Astrocyte (in vitro differentiated cells and primary cell): ENCODE measurements around the gene USP30. TPM values are rescaled to one million over a fixed set of nuclear protein-coding genes. Genes with fewer than 3 reads are reported as not detected.

Source experiments
- DNase-seq: peaks from one replicate; pipeline ENCODE4 v3.0.0-alpha.2; 2010; ENCODE audit warnings: low read depth
- FAIRE-seq: peaks from 2 replicates; lab custom pipeline; 2011; peaks lifted over from hg19 to GRCh38; lab: Jason Lieb, UNC
- H2AFZ ChIP-seq: 2 replicates; pipeline ENCODE4 v1.6.0; 2012; ENCODE audit warnings: low read depth, low read length, inconsistent platforms
- H3K27ac ChIP-seq: 2 replicates; pipeline ENCODE4 v1.5.1; 2011; ENCODE audit warnings: low read depth, low read length, inconsistent platforms
- H3K27me3 ChIP-seq: 2 replicates; pipeline ENCODE4 v1.6.0; 2011; ENCODE audit warnings: low read length, inconsistent platforms; ENCODE audit not compliant: insufficient read depth
- H3K36me3 ChIP-seq: 2 replicates; pipeline ENCODE4 v1.5.1; 2011; ENCODE audit warnings: low read length, inconsistent platforms; ENCODE audit not compliant: insufficient read depth
- H3K4me1 ChIP-seq: 2 replicates; pipeline ENCODE4 v1.5.1; 2011; ENCODE audit warnings: low read length, inconsistent platforms; ENCODE audit not compliant: insufficient read depth
- H3K4me2 ChIP-seq: 2 replicates; pipeline ENCODE4 v1.6.0; 2012; ENCODE audit warnings: low read length, inconsistent platforms
- H3K4me3 ChIP-seq: 2 replicates; pipeline ENCODE4 v1.5.1; 2011; ENCODE audit warnings: low read depth, mild to moderate bottlenecking, low read length, inconsistent platforms; ENCODE audit not compliant: insufficient read depth
- H3K79me2 ChIP-seq: 2 replicates; pipeline ENCODE4 v1.6.0; 2012; ENCODE audit warnings: mild to moderate bottlenecking, low read length, inconsistent platforms; ENCODE audit not compliant: insufficient read depth
- H3K9ac ChIP-seq: 2 replicates; pipeline ENCODE4 v1.6.0; 2012; ENCODE audit warnings: mild to moderate bottlenecking, low read length, inconsistent platforms
- H3K9me3 ChIP-seq: 2 replicates; pipeline ENCODE4 v1.5.1; 2012; ENCODE audit warnings: low read depth, mild to moderate bottlenecking, low read length, inconsistent platforms; ENCODE audit not compliant: insufficient read depth
- H4K20me1 ChIP-seq: 2 replicates; pipeline ENCODE4 v1.6.0; 2012; ENCODE audit warnings: low read length, inconsistent platforms; ENCODE audit not compliant: insufficient read depth
- H3K27ac Mint-ChIP-seq: one replicate; pipeline ENCODE4 v1.8.0; 2021; ENCODE audit warnings: mild to moderate bottlenecking, mixed read lengths; ENCODE audit not compliant: unreplicated experiment
- H3K27me3 Mint-ChIP-seq: one replicate; pipeline ENCODE4 v1.8.0; 2021; ENCODE audit warnings: low read depth, mixed read lengths; ENCODE audit not compliant: unreplicated experiment
- H3K36me3 Mint-ChIP-seq: one replicate; pipeline ENCODE4 v1.8.0; 2021; ENCODE audit warnings: low read depth, mixed read lengths; ENCODE audit not compliant: unreplicated experiment
- H3K4me1 Mint-ChIP-seq: one replicate; pipeline ENCODE4 v1.8.0; 2021; ENCODE audit warnings: low read depth, mixed read lengths; ENCODE audit not compliant: unreplicated experiment
- H3K4me3 Mint-ChIP-seq: one replicate; pipeline ENCODE4 v1.8.0; 2021; ENCODE audit warnings: mild to moderate bottlenecking, moderate library complexity, mixed read lengths; ENCODE audit not compliant: unreplicated experiment
- H3K9me3 Mint-ChIP-seq: one replicate; pipeline ENCODE4 v1.8.0; 2021; ENCODE audit warnings: mild to moderate bottlenecking, mixed read lengths; ENCODE audit not compliant: unreplicated experiment
- EZH2 ChIP-seq: IDR thresholded peaks from 2 replicates; pipeline ENCODE4 v1.6.1; 2012; ENCODE audit warnings: mild to moderate bottlenecking, low read length, inconsistent platforms; ENCODE audit not compliant: insufficient read depth
- total RNA-seq: library from RNA; stranded (reverse); gene quantifications from 2 replicates; pipeline ENCODE4 v1.2.1, GENCODE V29; 2021
- TF ChIP-seq, protein P1 (sequence below): IDR thresholded peaks from 2 replicates; pipeline ENCODE4 v1.5.1; 2011; ENCODE audit warnings: low read depth, mild to moderate bottlenecking, inconsistent platforms, low read length, moderate library complexity; ENCODE audit not compliant: insufficient read depth

Gene USP30
- total RNA-seq, 1 donor from 2014 or later = 12.1 TPM

DNA sequence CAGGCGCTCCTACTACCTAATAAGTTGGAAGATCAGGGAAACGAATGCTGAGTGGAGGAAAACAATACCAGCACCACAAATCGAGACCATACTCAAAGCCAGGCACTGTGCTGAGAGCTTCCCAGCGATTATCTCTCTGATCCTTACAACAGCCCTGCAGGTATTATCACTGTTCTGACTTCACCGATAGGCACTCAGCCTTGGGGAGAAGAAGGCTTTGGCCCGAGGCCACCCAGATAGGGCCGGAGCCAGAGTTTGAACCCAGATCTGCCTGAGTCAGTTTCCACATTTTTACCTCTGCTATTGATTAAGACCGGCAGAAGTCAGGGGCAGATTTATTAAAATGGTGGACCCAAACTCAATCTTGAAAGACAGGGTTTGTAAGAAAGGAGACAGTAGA, 36.4 kb upstream of the USP30 start:
- H3K9me3 ChIP-seq = no peaks in the 10 kb centered on the region
- no peak overlapping the region for H3K4me3 ChIP-seq
- H3K27ac ChIP-seq = no peak overlapping the region
- DNase-seq (no peak), FAIRE-seq (no peak)
- H2AFZ ChIP-seq = no peak overlapping the region
- no peaks in the 10 kb centered on the region for H3K79me2 ChIP-seq
- no peaks in the 10 kb centered on the region for H3K4me1 ChIP-seq
- no peaks in the 10 kb centered on the region for H3K36me3 Mint-ChIP-seq
- H3K9me3 Mint-ChIP-seq = no peaks in the 10 kb centered on the region
- H4K20me1 ChIP-seq = no peaks in the 10 kb centered on the region
- peaks cover 4% of the 10 kb centered on the region for H3K27me3 ChIP-seq
- no peak overlapping the region for H3K9ac ChIP-seq
- TF ChIP-seq, protein P1, sequence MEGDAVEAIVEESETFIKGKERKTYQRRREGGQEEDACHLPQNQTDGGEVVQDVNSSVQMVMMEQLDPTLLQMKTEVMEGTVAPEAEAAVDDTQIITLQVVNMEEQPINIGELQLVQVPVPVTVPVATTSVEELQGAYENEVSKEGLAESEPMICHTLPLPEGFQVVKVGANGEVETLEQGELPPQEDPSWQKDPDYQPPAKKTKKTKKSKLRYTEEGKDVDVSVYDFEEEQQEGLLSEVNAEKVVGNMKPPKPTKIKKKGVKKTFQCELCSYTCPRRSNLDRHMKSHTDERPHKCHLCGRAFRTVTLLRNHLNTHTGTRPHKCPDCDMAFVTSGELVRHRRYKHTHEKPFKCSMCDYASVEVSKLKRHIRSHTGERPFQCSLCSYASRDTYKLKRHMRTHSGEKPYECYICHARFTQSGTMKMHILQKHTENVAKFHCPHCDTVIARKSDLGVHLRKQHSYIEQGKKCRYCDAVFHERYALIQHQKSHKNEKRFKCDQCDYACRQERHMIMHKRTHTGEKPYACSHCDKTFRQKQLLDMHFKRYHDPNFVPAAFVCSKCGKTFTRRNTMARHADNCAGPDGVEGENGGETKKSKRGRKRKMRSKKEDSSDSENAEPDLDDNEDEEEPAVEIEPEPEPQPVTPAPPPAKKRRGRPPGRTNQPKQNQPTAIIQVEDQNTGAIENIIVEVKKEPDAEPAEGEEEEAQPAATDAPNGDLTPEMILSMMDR = no peak
- no peak for TF ChIP-seq EZH2
- H3K4me2 ChIP-seq = no peak overlapping the region
- H3K4me1 Mint-ChIP-seq = peaks cover 4% of the 10 kb centered on the region
- no peak overlapping the region for H3K4me3 Mint-ChIP-seq
- H3K36me3 ChIP-seq = no peaks in the 10 kb centered on the region
- no peak overlapping the region for H3K27ac Mint-ChIP-seq
- H3K27me3 Mint-ChIP-seq = peaks cover 7% of the 10 kb centered on the region

DNA sequence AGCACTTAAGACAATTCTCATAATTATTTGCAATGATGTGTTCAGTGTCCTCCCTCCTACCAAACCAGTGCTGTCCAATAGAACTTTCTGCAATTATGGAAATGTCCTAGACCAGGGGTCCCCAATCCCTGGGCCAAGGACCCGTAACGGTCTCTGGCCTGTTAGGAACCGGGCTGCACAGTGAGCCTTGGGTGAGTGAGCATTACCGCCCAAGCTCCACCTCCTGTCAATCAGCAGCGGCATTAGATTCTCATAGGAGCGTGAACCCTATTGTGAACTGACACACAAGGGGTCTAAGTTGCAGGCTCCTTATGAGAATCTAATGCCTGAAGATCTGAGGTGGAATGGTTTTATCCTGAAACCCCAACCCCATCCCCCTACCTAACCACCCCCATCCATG, 35.4 kb upstream of the USP30 start:
- no peaks in the 10 kb centered on the region for H3K4me1 ChIP-seq
- DNase-seq = no peak
- no peak overlapping the region for H3K4me2 ChIP-seq
- no peak overlapping the region for H3K4me3 ChIP-seq
- no peak overlapping the region for H2AFZ ChIP-seq
- FAIRE-seq = no peak
- no peak overlapping the region for H3K9ac ChIP-seq
- no peak overlapping the region for H3K27ac Mint-ChIP-seq
- no peak overlapping the region for H3K4me3 Mint-ChIP-seq
- no peaks in the 10 kb centered on the region for H3K9me3 ChIP-seq
- H3K36me3 Mint-ChIP-seq = no peaks in the 10 kb centered on the region
- H3K27ac ChIP-seq = no peak overlapping the region
- H4K20me1 ChIP-seq = no peaks in the 10 kb centered on the region
- TF ChIP-seq, protein P1 = no peak
- TF ChIP-seq EZH2 = no peak
- no peaks in the 10 kb centered on the region for H3K79me2 ChIP-seq
- no peaks in the 10 kb centered on the region for H3K27me3 ChIP-seq
- H3K27me3 Mint-ChIP-seq = peaks cover 7% of the 10 kb centered on the region
- H3K9me3 Mint-ChIP-seq = no peaks in the 10 kb centered on the region
- H3K36me3 ChIP-seq = no peaks in the 10 kb centered on the region
- peaks cover 4% of the 10 kb centered on the region for H3K4me1 Mint-ChIP-seq

DNA sequence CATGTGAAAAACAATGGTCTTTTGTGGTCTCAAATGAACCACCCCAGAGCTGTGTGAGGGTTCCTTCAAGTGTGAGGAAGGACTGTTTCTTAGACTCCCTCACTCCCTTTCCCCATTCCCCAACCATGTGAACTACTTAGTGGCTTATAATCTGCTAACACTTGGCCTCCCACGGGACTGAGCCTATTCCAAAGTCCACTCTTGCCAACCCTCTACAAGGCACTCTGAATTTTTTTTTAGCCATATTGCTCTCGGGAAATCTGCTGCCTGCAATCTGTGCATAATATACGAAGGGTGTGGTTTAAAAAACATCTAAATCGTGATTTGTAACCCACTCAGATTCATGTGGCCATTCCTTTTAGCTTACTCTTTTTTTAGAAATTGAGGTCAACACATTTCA, 34.1 kb upstream of the USP30 start:
- no peak overlapping the region for H3K4me3 Mint-ChIP-seq
- no peaks in the 10 kb centered on the region for H3K9me3 ChIP-seq
- H3K36me3 ChIP-seq = no peaks in the 10 kb centered on the region
- no peak overlapping the region for H2AFZ ChIP-seq
- H3K27ac ChIP-seq = no peak overlapping the region
- H3K9ac ChIP-seq = no peak overlapping the region
- peaks cover 14% of the 10 kb centered on the region for H3K27me3 Mint-ChIP-seq
- H3K79me2 ChIP-seq = no peaks in the 10 kb centered on the region
- H4K20me1 ChIP-seq = no peaks in the 10 kb centered on the region
- TF ChIP-seq, protein P1 = no peak
- TF ChIP-seq EZH2 = no peak
- no peak overlapping the region for H3K27ac Mint-ChIP-seq
- H3K4me1 Mint-ChIP-seq = peaks cover 4% of the 10 kb centered on the region
- no peaks in the 10 kb centered on the region for H3K27me3 ChIP-seq
- no peaks in the 10 kb centered on the region for H3K36me3 Mint-ChIP-seq
- DNase-seq = no peak
- no peaks in the 10 kb centered on the region for H3K4me1 ChIP-seq
- no peaks in the 10 kb centered on the region for H3K9me3 Mint-ChIP-seq
- FAIRE-seq = no peak
- no peak overlapping the region for H3K4me2 ChIP-seq
- H3K4me3 ChIP-seq = no peak overlapping the region
